Activated CD4-positive, CD25-positive, alpha-beta regulatory T cell (primary cell): Measurements from ENCODE around the gene NECTIN4.
"Not testable (repeated sequence)": the region's sequence is repeated elsewhere in the genome, so short reads cannot be mapped to it uniquely, and the experiment has no call there.

ENCODE experiments used
- DNase-seq, 4 experiments: peaks; one replicate each; lab custom pipeline; 2025; lab: John Stamatoyannopoulos, UW

The NECTIN4 gene

DNA sequence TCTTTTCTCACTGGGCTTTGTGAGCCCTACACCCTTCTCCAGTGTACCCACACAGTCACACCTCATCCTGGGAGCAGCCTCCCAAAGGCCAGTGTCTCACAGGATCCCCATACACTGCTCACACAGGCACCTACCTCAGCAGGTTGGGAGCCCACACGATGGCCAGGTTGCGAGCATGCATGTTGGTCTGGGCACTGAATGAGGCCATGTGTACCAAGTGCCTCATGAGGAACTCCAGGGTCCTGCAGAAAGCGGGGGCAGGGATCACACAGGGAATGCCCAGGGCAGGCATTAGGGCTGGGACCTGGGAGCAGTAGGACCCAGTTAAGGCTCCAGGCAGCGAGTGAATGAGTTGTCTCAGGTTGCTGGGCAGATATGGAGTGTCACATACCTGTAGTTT lies 35.1 kb downstream of the NECTIN4 start:
- DNase-seq, result no peak

DNA sequence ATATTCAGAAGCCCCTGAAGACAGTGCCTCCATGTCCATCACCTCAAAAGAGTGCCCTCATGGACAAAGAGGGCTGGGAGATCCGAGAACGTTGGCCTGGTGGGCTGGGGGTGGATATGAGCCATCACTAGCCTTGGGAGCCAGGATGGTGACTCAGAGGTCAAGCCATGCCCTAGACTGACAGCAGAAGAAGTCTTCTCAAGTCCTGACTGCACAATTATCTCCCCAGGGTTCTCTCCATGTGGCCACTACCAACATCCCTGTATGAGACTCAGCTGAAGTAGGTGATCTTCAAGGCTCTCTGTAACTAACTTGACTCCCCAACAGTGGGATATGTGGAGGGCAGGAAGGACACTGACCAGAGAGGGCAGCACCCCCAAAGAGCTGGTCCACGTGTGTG lies 36.5 kb downstream of the NECTIN4 start:
- DNase-seq, result no peak

DNA sequence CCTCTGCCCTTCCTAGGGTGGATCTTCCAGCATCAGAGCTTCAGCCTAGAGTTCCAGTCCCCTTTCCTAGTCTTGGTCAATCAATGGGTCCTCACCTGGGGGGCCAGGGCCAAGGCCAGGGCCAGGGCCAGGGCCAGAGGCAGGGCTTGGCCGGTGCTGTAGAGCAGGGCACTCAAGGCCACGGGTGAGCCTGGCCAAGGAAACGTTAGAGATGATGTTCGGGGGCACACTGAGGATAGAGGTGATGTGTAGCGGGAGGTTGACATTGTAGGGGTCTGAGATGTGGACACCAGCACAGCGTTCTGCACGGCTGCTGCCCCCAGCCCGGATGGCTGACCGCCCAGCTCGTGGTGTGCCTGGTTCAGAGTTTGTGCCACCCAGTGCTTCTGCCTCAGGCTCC lies 38.1 kb downstream of the NECTIN4 start:
- no peak for DNase-seq

DNA sequence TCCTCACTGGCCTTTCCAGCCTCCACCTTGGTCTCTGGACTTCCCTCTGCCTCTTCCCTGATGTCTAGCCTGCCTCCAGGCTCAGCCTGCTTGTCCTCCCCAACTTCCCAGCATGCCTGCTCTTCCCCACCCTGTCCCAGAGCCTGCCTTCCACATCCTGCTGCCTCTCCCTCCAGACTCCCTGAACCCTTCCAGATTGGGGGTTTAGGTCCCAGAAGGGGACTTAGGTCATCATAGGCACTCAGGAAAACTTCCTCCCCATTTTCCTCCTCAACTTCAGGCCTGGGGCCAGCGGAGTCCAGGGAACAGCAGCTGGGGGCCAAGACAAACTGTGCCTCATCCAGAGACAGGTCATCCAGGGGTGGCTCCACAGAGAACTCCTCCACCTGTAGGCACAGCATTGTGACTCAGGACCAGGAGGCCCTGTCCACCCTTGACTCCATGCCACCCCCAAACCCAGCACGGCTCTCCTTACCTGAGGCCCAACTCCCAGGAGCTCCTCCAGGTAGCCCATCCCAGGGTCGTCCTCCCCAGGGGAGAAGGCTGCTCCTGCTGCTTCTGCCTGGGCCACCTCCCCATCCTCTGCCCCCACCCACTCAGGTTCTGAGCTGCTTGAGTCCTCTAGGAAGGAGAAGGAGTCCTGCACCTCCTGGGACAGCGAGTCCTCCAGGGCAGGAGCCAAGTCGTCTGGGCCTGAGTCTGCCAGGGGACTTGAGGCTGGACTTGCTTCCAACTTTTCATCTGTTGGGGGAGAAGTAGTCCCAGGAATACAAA lies 40.2 kb downstream of the NECTIN4 start:
- DNase-seq, result no peak

DNA sequence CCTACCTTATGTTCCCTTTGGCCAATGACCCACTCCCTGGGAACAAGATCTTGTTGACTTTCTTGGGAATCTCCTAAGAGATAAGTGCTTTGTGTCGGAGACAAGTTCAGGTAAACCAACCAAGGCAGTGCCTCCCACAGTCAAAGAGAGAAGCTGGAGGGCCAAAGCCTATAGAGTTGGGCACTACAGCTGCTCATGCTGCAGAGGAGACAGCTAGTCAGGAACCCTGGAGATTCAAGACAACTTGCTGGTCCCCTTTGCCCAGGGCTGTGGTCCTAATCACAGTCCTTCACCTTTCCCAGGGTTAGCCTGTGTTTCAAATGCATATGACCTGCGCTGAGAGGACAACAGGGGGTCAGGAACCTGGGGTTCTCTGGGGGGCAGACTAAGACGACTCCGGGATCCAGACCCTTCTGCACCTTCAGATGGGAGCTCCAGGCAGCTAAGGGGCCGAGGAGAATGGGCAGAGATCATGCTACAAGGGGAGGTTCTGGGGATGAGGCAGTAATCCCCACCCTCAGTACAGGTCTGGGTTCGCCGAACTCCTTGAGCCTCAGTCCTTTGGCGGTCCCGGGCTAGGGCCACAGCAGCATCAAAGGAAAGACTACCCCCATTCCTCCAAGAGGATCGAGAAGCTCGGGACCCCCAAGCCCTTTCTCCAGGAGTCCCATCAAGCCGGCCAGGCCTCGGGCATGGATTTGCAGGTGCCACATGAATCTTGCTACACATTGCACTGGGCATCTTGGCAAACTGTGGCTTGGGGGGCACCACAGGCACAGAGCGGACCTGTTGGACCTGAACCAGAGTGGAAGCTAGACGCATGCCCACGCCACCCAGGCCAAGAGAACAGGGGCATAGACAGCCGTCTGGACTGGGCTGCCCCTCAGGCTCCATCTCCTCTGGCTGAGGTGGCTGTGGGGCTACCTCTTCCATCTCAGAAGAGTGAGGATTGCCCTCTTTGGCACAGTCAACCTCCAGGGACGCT lies 41.6 kb downstream of the NECTIN4 start:
- no peak for DNase-seq

DNA sequence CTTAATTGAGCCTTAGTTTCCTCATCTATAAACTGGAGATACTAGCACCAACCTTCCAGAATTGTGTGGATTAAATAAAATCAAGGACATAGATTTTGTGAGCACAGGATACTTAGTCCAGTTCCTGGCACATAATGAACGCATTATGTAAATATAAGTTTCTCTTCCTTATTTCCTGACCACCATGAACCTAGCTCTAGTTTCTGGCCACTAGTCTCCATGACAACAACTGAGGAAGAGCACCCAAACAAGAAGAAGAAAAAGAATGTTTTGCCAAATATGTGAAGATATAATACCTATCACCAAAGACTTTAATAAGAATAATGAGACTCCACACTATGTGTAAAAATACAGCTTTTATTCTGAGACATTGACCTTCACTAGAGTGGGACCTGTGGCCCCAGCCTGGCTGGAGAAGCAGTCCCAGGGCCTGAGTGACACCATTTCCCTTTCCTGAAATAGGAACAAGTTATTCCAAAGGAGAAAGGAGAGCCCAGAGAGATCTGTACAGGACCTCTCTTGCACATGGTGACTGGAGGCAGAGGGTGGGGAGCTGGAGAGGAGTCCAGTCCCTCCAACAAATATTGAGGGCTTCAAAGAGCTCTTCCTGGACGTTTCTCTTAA lies 42.6 kb downstream of the NECTIN4 start:
- DNase-seq, result no peak

DNA sequence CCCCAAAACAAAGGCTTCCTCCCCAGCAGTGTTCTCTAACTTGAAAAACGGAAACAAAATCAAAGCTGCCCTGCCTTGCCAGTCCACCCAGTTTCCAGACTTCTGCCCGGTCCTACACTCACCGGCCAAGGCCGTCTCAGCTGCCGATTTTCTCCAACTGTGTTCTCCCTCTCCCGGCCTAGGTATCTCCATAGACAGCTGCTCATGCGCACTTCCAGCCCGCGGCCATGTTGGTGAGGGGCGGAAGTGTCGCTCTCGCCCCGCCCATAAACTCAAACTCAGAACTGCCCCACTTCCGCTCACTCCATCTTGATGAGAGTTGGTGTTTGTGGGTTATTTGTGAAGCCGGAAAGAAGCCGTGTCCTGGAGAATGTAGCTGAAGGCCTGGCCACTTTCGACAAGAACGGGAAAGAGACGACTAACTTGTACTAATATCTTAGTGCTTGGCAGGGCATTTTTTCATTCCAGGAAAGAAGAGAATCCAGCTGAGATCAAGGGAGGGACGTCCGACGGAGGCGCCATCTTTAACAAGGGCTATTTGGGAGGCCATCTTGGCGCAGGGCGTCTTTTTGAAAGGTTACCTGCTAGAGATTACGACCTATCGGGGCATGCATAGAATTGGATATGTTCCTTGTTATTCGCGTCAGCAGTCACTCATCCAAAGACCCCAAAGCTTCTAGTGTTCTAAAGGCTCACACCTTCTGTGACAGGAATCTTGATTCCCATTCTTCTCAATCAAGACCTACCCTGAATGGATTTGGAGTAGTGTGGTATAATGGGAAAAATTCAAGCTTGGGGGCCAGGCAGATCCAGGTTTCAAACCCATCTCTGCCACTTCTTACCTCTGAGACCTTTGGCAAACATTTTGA lies 43.4 kb downstream of the NECTIN4 start, which contains the start of gene USF1:
Gene USF1, minus strand, starts transcription at position 242 of the 869 bp plus-strand sequence. CDS start 2,702 bp downstream, outside the sequence.
- peak; percentile 75 to 86 (median 82) for DNase-seq

DNA sequence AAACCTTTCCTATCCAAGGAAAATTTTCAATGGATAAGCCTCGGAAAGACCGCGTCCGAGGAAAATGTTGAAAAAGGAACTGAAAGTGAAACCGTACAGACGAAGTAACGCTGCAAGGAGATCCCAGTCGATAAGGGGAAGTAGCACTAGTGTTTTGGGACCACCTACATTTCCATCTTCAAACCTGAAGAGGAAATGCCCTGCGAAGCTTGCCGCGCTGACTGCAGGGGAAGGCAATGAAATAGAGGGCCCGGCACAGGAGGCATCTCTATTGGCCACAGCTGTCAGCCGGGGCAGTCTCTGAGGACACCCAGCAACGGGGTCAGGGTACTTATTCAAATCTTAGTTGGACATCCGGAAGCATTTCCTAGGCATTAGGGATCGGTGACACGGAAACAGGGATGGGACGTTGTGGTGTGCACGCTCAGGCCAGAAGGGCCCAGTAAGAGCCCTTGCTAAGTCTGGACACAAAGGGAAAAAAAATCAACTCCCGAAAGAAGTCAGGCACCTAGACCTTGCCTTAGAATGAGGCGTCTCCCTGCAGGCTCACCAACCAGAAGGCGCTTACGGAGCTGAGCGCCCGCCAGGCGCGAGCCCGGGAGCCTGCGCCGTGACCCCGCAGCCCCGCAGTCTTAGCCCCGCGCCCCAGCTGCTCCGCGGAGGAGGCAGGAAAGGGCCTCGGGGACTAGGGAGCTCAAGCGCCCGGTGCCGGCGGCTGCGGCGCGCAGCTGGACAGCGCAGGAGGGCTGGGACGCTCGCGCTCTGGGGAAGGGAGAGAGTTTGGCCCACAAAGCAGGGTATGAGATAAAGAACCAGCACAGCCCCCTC lies 44.2 kb downstream of the NECTIN4 start:
- peak in 2 of 4 experiments; percentile 10 to 27 for DNase-seq

DNA sequence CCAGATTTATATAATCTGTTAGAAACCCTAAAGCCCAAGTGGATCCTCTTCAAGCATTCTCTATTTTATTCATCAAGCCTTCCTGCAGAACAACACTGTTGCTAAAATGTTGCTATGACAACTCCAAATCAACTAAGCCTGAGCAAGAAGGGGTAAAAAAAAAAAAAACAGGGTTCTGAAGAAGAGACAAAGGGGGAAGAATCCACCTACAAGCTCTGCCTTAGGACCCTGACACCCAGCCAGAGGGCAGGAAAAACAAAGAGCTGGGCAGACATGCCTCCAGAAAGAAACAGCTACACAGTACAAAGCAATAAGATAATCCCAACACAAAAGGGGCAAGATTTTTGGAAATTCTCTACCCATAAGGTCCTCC lies 44.8 kb downstream of the NECTIN4 start:
- DNase-seq, result no peak

DNA sequence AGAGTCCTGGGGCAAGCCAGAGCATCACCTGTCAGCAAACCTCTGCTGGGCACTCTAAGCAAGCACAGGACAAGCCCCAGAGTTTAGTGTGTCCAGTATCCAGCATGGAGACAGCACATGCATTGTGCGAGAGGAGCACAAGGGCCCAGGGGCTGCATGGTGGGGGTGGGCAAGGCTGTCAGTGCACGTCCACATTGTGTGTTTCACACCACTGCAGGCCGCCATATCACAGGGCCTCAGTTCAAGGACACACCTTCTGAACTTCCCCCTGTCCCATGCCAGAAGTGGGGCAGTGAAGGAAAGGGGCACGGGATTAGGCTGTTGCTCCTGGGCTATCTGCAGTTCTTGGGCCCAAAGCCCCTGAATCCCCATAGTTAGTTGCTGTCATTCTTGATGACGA lies 49.8 kb downstream of the NECTIN4 start:
- DNase-seq, result no peak

DNA sequence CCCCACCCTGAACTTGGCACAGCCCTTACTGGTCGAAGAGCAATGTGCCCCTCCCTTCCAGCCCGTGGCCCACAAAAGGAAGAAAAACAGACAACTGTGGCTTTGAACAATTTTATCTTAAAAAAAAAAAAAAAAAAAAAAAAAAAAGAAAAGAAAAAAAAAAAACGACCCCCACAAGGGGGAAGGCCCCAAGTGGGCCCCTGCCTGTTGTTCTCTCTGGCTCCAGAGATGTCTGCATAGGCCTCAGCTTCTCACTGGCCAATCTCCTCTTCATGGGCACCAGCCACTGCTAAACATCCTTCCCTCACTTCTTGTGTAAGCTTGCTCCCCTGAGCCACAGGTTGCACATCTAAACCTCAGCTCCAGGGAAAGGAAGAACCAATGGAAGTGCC lies 50.2 kb downstream of the NECTIN4 start:
- no peak for DNase-seq

DNA sequence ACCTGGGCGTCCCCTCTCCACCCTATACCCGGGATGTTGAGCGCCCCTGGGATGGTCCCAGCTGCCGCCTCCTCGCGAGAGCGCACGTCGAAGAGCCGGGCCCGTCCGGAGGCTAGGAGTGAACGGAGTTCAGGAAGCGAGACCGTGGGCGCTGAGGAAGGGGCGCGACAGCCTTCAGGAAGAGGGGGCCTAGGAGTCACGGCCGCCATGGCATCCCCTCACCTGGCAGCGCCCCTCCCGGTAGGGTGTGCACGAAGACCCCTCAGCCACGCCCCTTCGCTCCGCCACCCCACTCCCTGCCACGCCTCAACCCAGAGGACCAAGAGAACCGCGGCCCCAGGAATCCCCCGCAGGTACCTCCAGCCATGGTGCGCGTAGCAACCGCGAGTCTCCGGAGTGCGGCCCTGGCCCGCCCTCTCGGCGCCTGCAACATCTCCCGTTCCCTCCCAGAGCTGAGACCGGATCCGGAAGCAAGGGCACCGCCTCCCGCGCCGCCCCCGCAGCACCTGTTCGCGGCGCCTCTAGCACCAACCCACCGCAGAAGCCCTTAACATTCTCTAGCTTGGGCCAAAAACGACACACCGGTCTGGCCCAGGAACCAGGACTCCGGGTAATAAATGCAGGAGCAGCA lies 50.7 kb downstream of the NECTIN4 start, which contains the start of gene TSTD1:
Gene TSTD1, minus strand, starts transcription at position 442 of the 631 bp plus-strand sequence. Its CDS starts 75 bp downstream, at position 367.
- peak; percentile 56 to 78 (median 74) for DNase-seq

DNA sequence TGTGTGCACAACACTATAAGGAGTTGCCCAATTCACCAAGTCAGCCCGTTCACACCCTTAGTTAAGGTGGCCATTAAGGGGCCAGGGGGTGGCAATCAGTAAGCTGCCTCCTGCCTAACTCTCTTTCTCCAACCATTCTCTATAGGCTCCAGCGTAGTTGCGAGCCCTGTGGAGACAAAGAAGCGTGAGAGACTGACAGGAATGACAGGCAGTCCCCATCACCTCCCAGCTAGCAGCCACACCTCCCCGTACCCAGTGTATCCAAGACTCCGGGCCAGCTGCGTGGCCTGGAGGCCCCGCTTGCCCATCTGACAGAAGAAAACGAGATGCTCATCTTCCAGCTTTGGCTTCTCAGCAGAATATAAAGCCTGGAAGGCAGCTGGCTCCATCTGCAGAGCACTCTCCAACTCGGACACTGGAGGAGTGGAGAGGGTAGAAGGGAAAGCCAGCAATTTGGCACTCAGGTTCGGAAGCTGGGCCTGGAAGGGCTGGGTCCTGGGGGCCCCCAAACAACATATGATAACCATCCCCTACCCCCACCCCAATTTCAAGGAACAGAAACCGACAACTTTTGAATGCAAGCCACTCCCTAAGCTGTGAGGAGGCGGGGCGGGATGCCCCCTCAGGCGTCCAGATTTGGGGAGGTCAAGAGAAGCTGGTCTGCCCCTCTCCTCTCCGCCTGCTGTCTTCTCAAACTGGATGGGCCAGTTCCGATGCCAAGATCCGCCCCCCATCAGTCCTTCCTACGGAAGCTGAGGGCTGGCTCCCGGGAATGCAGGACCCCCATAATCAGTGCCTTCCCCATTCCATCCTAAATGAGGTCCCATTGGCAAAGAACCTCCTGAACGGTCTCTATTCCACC lies 51.5 kb downstream of the NECTIN4 start:
- DNase-seq, result no peak

DNA sequence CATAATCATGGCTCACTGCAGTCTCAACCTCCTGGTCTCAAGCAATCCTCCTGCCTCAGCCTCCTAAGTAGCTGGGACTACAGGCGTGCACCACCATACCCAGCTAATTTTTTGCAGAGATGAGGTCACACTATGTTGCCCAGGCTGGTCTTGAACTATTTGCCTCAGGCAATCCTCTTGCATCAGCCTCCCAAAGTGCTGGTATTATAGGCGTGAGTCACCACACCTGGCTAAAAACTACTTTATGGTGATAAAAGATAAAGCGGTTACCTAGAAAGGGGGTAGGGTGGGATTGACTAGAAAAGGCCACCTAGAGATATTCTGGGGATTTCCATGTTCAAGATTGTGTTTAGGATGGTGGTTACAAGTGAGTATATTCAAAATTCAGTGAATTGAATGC lies 55.6 kb downstream of the NECTIN4 start:
- DNase-seq, result no peak

DNA sequence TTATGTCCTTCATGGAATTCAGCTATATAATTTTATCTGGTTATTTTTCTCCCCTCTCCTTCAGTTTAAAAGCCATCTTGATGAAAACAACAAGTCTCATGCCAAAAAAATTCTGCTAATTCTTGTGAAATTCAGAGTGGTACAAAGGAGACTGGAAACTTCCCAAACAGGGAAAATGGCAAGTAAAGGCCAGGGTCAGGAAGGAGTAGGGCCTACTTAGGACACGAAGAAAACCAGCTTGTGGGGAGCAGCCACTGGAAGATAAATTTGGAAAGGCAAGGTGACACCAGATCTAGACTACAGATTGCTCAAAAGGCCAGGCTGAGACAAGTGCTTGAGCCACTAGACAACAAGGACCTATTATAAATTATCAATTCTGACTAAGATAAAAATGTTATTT lies 56.9 kb downstream of the NECTIN4 start:
- no peak for DNase-seq

DNA sequence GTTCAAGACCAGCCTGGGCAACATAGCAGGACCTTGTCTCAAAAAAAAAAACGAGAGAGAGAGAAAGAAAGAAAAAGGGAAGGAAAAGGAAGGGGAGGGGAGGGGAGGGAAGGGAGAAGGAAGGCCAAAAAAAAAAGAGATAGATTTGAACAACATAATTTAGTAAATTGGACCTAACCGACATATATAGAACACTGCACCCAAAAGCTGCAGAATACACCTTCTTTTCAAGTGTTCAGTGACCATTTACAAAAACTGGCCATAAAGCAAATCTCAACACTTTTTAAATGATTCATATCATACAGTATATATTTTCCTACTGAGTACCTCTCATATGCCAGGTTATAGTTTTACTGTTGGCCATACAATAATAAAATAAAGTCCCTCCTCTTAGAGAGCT lies 57.5 kb downstream of the NECTIN4 start:
- no peak for DNase-seq

DNA sequence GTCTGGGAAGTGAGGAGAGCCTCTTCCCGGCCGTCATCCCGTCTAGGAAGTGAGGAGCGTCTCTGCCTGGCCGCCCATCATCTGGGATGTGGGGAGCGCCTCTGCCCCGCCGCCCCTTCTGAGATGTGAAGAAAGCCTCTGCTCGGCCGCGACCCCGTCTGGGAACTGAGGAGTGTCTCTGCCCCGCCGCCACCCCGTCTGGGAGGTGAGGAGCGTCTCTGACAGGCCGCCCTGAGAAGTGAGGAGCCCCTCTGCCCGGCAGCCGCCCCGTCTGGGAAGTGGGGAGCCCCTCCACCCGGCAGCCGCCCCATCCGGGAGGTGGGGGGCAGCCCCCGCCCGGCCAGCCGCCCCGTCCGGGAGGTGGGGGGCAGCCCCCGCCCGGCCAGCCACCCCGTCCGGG lies 59.9 kb downstream of the NECTIN4 start:
- DNase-seq, result not testable (repeated sequence)

DNA sequence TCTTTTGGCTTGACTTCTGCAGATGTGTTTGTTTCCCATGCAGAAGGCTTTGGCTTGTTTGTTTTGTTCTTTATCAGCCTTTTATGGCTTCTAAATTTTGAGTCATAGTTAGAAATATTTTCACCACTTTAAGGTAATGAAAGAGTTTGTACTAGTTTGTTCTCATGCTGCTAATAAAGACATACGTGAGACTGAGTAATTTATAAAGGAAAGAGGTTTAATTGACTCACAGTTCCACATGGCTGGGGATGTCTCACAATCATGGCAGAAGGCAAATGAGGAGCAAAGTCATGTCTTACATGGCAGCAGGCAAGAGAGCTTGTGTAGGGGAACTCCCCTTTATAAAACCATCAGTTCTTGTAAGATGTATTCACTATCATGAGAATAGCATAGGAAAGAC lies 62.4 kb downstream of the NECTIN4 start:
- not testable (repeated sequence) for DNase-seq

DNA sequence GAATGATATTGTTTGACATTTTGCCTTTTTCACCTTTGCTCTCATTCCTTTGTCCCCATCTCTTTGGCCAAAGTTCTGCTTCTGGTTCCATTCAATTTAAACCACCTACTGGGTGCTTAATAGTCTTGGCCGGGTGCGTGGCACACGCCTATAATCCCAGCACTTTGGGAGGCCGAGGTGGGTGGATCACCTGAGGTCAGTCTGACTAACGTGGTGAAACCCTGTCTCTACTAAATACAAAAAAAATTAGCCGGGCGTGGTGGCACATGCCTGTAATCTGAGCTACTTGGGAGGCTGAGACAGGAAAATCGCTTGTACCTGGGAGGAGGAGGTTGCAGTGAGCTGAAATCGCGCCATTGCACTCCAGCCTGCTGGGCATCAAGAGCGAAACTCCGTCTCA lies 66.9 kb downstream of the NECTIN4 start:
- not testable (repeated sequence) for DNase-seq
